ENCODE measurements around the gene CDC73.

CDC73 gene

GRCh38 chr1:193181985-193182384, 60.2 kb downstream of the CDC73 start:
- TF ChIP-seq GATA3 (IDR thresholded peaks at IDR 0.05; ENCODE audit: low read depth, low read length) (no peak), GATA2 (IDR thresholded peaks at IDR 0.05; ENCODE audit: low read depth, low read length) (no peak)

- TF ChIP-seq GATA3 (IDR thresholded peaks at IDR 0.05; ENCODE audit: low read depth, low read length) (no peak), GATA2 (IDR thresholded peaks at IDR 0.05; ENCODE audit: low read depth, low read length) (no peak)
Measured at GRCh38 chr1:193183019-193183627, 61.3 kb downstream of the CDC73 start.

GRCh38 chr1:193184776-193185175, 62.9 kb downstream of the CDC73 start:
- TF ChIP-seq GATA2 (IDR thresholded peaks at IDR 0.05; ENCODE audit: low read depth, low read length) (no peak), GATA3 (IDR thresholded peaks at IDR 0.05; ENCODE audit: low read depth, low read length) (no peak)

GRCh38 chr1:193185211-193185610, 63.4 kb downstream of the CDC73 start:
- no peak for TF ChIP-seq GATA3 (IDR thresholded peaks at IDR 0.05; ENCODE audit: low read depth, low read length)
- TF ChIP-seq GATA2 (IDR thresholded peaks at IDR 0.05; ENCODE audit: low read depth, low read length): no peak

GRCh38 chr1:193185901-193186731, 64.3 kb downstream of the CDC73 start, which contains the start of gene B3GALT2:
Gene B3GALT2 (minus strand): TSS chr1:193186613. CDS start chr1:193181562, 5,051 bp downstream.
- TF ChIP-seq GATA2 (IDR thresholded peaks at IDR 0.05; ENCODE audit: low read depth, low read length) (peak; percentile 57), GATA3 (IDR thresholded peaks at IDR 0.05; ENCODE audit: low read depth, low read length) (peak; percentile 55; the same call in 1 of the 2 replicates)

- TF ChIP-seq GATA3 (IDR thresholded peaks at IDR 0.05; ENCODE audit: low read depth, low read length): no peak
- no peak for TF ChIP-seq GATA2 (IDR thresholded peaks at IDR 0.05; ENCODE audit: low read depth, low read length)
Measured at GRCh38 chr1:193187114-193187513, 65.3 kb downstream of the CDC73 start.

GRCh38 chr1:193189442-193190095, 67.7 kb downstream of the CDC73 start:
- no peak for TF ChIP-seq GATA2 (IDR thresholded peaks at IDR 0.05; ENCODE audit: low read depth, low read length)
- no peak for TF ChIP-seq GATA3 (IDR thresholded peaks at IDR 0.05; ENCODE audit: low read depth, low read length)

- TF ChIP-seq GATA3 (IDR thresholded peaks at IDR 0.05; ENCODE audit: low read depth, low read length) (no peak), GATA2 (IDR thresholded peaks at IDR 0.05; ENCODE audit: low read depth, low read length) (no peak)
Measured at GRCh38 chr1:193190096-193190744, 68.4 kb downstream of the CDC73 start.

GRCh38 chr1:193192586-193192985, 70.8 kb downstream of the CDC73 start:
- TF ChIP-seq GATA3 (IDR thresholded peaks at IDR 0.05; ENCODE audit: low read depth, low read length) (no peak), GATA2 (IDR thresholded peaks at IDR 0.05; ENCODE audit: low read depth, low read length) (no peak)

- TF ChIP-seq GATA2 (IDR thresholded peaks at IDR 0.05; ENCODE audit: low read depth, low read length): no peak
- TF ChIP-seq GATA3 (IDR thresholded peaks at IDR 0.05; ENCODE audit: low read depth, low read length): no peak
Measured at GRCh38 chr1:193199940-193200339, 78.1 kb downstream of the CDC73 start.

- TF ChIP-seq GATA3 (IDR thresholded peaks at IDR 0.05; ENCODE audit: low read depth, low read length): no peak
- TF ChIP-seq GATA2 (IDR thresholded peaks at IDR 0.05; ENCODE audit: low read depth, low read length): no peak
Measured at GRCh38 chr1:193201021-193201420, 79.2 kb downstream of the CDC73 start.

- TF ChIP-seq GATA2 (IDR thresholded peaks at IDR 0.05; ENCODE audit: low read depth, low read length): no peak
- TF ChIP-seq GATA3 (IDR thresholded peaks at IDR 0.05; ENCODE audit: low read depth, low read length): no peak
Measured at GRCh38 chr1:193210996-193211395, 89.2 kb downstream of the CDC73 start.

GRCh38 chr1:193211539-193211938, 89.7 kb downstream of the CDC73 start:
- TF ChIP-seq GATA3 (IDR thresholded peaks at IDR 0.05; ENCODE audit: low read depth, low read length) (no peak), GATA2 (IDR thresholded peaks at IDR 0.05; ENCODE audit: low read depth, low read length) (no peak)

GRCh38 chr1:193212637-193213036, 90.8 kb downstream of the CDC73 start:
- TF ChIP-seq GATA2 (IDR thresholded peaks at IDR 0.05; ENCODE audit: low read depth, low read length): no peak
- TF ChIP-seq GATA3 (IDR thresholded peaks at IDR 0.05; ENCODE audit: low read depth, low read length): no peak
